Stimulated activated CD4-positive, alpha-beta T cell treated with anti-CD3 and anti-CD28 coated beads, Interleukin-15, amount 100 ng/mL, for 24 hours (primary cell): ENCODE measurements around the gene KLK13.

Experiments
- DNase-seq: peaks from one replicate; pipeline ENCODE4 v3.0.0-alpha.2; 2020

KLK13 gene, protein sequence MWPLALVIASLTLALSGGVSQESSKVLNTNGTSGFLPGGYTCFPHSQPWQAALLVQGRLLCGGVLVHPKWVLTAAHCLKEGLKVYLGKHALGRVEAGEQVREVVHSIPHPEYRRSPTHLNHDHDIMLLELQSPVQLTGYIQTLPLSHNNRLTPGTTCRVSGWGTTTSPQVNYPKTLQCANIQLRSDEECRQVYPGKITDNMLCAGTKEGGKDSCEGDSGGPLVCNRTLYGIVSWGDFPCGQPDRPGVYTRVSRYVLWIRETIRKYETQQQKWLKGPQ

DNA sequence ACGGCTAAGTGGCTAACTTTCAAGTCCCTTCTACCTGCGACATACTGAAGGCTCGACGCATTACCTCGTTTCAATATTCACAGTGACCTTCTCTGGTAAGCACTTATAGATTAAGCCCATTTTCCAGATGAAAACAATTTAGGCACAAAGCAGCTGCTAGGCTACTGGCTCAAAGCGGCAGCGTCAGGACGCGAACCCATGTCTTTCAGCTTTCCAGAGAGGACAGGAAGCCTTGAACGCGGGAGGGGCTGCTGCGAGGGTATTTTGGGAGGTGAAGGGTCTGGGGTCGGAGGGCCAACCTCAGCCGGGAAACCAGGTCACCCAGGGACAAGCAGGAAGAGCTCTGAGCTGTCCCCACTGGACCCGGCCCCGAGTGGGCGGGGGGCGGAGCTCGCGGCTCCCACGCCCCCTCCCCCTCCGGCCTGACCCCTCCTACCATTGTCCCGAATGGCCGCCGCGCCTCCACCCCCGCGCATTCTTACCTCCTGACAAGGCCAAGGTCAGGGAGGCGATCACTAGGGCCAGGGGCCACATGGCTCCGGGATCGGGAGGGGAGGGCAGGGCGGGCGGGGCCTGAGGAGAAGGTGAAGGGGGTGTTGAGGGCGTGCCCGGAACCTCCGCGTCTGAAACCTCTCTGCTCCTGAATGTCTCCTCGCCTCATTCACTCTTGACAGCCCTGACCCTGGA is at the start of gene KLK13:
Gene KLK13, minus strand, starts transcription at position 559 of the 687 bp plus-strand sequence. Its CDS starts 25 bp downstream, at position 534.
- DNase-seq = peak; percentile 7

DNA sequence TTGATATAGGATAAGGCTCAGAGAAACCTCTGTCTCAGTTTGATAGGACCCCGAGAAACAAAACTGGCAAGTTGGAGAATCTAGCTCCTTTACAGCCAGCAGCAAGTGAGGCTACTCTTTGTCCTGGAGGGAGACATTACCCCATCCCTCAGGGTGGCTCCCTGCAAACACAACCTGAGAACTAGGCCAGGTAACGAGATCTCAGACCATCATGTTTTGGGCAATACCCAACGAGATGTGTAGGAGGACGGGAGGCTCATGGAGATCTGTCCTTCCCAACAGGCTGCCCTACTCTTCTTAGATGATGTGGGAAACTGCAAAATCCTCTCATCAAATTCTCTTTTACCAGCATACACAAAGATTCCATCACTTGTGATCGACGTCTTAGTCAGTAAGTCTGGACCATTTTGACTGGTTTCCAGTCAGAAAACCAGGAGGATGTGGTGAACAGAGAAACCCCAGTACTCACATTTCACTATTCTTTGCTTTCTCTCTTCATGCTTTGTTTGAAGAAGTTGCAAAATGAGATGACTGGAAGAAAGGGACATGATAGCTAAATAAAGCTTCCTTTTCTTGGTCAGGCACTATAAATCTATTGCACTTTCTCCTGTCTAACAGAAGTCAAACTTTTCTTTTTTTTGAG is 49.3 kb upstream of the KLK13 start:
- DNase-seq = no peak

DNA sequence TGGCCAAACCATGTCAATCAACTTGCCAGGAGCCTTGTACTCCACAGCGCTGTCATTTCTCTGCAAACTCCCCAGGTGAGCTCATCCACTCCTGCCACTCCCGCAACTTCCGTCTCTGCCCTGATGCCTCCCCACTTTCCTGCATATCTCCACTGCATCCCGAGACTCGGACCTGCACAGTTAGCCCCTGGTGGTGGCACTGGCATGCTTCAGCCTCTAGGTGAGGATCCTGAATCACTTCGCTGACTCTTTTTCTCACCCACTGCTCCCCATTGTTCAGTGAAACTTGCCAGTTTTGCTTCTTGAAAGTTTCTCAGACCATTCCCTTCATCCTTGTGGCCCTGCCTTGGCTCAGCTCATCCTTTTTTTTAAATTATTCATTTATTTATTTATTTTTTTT is 46.7 kb upstream of the KLK13 start:
- no peak for DNase-seq

DNA sequence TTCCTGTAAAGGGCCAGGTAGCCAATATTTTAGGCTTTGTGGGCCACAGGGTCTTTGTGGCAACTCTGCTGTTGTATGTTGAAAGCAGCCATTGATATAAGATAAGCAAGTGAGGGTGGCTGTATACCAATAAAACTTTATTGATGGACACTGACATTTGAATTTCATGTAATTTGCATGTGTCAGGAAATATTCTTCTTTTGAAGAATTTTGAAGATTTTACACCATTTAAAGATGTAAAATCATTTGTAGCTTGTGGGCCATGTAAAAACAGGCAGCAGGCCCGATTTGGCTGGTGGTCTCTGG is 45.7 kb upstream of the KLK13 start:
- no peak for DNase-seq

DNA sequence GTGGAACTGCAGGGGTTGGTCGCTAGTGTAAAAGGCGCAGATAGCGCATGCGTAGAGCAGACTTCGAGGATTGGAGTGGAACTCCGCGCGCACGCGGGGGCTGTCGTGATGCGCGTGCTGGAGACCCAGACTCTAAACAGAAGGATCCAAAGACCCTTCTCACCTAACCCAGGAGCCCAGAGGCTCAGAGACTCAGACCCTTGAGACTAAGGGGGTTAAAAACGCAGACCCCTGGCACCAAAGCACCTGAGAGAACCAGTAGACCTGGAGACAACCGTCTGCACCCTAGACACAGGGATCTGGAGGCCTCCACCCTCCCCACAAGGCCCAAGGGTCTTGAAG is 43.9 kb upstream of the KLK13 start:
- no peak for DNase-seq

DNA sequence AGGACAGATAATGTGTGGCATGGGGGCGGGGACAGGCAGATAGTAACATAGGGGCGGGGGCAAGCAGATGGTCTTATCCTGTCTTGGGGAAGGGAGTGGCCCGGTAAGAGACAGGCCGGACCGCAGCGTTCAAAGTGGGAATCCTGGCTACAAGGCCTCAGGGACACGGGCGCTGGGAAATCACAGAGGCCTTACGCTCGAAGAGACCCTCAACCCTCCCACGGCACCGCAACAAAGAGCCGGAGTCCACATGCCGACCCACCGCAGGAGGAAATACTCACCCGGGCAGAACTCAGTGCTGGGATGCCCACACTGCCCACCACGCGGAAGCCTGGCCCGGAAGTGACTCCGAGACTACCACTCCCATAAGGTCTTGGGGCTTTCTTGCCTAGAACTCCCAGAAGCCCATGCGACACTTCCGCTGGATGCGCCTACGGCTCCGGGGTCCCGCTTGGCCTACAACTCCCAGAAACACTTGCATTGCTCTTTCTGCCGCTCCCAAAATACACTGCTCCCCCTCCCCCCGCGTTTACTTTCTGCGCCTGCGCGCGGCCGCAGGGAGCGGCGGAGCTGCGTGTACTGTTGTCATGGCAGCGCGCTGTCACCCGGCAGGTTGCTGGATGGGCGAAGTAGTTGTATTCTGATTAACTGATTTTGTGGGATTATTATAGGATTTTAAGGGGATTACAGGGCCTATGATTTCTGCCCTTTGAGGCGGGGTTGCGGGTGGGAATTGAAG is 43.3 kb upstream of the KLK13 start, which contains the start of gene CTU1:
Gene CTU1, minus strand, starts transcription at position 344 of the 739 bp plus-strand sequence. CDS start 3,840 bp downstream, outside the sequence.
- peak; percentile 98 for DNase-seq

DNA sequence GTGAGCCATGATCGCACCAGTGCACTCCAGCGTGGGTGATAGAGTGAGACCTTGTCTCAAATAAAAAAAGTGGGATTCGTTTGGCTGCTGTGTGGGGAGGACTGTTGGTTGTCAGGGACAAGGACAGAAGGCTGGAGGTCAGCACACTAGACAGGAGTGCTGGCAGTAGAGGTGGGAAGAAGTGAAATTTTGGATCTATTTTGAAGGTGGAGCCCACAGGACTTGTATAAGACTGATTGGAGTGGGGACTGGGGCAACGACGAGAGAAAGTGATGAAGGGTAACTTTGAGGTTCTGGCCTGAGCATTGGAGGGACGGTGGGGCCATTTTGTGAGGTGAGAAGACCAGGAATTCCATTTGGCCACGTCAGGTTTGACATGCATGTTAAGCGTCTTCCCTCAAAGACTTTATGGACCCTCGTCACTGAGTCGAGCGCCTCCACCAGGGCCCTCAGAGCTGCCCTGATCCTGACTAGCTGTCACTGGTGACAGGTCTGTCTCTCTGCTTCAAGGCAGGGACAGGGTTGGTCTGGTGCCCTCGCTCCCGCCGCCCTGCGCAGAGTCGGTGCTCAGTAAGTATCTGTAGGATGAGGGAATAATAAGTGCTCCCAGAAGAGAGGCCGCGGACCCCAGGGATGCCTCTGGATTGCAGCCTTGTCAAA is 42.6 kb upstream of the KLK13 start:
- no peak for DNase-seq

DNA sequence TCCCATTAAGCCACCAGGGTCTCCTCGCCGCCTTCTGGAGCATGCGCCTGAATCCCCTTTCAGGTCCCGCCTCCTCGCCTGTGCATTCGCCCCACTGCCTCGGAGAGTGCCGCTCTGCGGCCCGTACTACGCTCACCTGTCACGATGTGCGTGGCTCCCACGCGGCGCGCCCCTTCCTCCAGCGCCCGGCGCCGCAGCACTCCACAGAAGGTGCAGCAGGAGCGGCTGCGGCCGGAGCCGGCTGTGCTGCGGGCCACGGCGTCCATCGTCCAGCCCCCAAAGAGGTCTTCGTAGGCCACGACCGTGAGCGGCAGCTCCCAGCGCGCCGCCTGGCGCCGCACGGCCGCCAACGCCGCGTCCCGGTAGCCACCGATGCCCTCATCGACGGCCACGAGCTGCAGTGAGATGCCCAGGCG is 39.0 kb upstream of the KLK13 start:
- DNase-seq = no peak

DNA sequence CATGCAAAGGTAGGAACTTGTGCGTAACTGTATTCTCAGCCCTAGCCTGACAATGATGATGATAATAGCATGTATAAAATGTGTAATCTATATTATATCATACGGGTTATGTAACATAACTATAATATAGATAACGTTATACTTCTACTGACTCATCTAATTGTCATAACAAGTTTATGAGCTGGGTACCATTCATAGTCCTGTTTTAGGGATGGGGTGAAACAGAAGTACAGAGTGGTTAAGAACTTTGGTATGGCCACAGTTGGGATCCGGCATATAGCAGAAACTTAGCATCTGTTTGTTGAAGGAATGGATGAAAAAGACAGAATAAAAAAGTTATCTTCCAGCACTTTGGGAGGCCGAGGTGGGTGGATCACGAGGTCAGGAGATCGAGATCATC is 38.1 kb upstream of the KLK13 start:
- no peak for DNase-seq

DNA sequence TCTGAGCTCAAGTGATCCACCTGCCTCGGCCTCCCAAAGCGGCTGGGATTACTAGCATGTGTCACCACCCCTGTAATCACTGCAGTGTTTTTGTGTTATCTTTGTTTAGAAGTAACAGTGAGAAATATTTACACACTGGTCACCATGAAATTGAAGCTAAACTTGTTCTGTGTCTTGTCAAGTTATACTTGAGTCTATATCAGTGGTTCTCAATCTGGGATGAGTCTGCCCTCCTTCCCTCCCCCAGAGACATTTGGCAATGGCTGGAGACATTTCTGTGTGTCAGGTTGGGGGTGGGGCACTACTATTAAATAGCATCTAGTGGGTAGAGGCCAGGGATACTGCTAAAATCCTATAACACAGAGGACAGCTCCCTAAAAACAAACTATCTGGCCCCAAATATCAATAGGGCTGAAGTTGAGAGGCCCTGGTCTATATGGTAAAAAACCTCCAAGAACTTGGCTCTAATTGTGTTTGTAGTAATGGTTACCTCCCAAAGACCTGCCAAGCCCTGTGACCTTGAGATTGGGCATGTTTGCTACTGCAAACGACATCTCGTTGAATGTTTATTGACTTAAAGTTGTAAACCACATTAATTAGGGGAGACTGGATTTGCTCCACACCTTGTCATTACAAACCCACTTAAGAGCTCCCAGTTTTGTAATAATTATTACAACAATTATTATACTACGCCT is 36.4 kb upstream of the KLK13 start:
- DNase-seq = no peak

DNA sequence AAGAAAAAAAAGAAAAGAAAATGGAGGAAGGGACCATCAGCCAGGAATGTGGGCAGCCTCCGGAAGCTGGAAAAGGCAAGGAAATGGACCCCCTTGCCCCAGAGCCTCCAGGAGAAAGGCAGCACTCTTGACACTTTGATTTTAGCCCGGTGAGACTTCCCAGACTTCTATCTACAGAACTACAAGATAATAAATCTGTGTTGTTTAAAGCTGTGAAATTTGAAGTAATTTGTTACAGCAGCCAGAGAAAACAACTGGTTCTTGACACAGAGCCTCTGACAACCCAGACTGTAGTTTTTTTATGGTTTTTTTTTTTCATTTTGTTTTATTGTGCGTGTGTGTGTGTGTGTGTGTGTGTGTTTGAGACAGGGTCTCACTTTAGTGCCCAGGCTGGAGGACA is 35.7 kb upstream of the KLK13 start:
- DNase-seq = no peak

DNA sequence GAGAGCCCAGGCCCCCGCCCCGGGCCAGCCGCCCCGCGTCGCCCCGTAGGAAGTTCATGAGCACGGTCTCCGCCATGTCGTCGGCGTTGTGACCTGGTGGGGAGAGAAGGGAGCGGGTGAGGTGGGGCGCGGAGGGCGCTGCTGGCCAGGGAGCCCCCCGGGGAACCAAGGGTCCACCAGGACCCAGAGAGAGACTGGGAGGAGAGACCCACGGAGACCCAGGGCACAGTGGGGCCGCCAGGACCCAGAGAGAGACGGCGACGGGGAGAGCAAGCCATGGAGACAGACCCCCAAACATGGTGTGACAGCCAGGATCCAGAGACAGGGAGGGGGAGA is 34.1 kb upstream of the KLK13 start:
- DNase-seq = no peak

DNA sequence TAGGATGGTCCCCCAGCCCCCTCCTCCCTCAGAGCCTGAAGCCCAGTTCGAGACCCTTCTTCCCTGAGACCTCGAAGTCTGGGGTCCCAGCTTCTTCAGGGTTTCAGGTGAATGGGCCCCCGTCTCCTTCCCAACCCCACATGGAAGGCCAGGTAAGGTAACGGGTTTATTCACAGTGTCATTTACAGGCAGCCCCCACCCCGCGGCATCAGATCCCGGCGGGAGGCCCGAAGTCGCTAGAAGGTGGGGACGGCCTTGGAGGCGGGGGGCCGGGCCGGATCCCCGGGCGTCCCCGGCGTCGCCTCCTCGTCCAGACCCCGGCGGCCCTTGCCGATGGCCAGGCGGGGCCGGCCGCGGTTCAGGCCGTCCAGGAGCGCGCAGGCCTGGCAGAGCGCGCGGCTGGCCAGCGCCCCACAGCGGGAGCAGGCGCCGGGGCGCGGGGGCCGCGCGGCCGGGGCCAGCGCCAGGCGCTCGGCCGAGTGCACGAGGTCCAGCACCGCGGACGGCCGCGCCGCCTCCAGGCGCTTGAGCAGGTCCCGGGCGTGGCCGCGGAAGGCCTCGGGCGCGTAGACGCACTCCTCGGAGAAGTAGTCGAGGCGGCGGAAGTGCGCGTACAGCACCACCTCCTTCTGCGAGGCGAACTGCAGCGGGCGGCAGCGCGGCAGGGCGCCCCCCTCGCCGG is 33.6 kb upstream of the KLK13 start:
- DNase-seq = peak; percentile 38

DNA sequence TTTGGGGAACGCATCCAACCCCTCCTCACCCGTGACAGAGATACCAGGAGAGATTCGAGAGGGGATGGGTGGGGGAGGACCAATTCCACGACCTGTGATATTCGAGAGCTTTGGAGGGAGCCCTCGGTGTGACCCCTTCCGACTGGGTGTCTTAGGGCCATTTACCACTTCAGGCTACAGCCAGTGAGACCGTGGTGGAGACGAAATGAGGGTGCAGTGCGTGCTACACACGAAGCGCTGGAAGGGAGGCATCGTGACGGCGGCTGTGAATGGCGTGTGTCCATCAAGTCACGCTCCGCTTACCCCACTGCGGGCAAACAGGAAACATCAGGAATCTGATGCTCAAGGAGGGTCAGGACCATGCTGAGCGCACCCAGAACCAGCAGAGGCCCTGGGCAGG is 32.9 kb upstream of the KLK13 start:
- no peak for DNase-seq

DNA sequence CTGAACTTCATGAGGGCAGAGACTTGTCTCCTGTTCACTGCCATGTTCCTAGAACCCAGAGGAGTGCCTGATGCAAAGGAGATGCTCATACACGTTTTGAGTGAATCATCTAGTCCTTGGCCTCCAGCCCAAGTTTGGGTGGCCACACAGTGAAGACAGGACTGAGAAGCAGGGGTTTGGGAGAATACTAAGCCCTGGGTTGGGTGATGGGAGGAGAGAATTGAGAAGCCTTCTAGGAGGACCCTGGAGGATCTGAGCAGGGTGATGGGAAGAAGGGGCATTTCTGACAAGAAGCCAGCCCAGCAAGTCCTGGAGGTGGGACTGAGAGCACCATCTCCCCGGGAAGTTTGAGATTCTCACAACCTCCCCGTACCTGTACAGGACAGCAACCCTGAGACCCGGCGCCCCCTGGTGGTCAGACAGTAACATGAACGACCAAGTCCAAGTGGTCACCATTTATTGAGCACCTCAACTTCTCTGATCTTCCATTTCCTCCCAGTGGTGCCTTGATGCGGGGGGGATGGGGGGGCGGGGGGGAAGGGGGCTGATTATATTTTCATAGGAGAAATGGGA is 32.4 kb upstream of the KLK13 start:
- DNase-seq = peak; percentile 84

DNA sequence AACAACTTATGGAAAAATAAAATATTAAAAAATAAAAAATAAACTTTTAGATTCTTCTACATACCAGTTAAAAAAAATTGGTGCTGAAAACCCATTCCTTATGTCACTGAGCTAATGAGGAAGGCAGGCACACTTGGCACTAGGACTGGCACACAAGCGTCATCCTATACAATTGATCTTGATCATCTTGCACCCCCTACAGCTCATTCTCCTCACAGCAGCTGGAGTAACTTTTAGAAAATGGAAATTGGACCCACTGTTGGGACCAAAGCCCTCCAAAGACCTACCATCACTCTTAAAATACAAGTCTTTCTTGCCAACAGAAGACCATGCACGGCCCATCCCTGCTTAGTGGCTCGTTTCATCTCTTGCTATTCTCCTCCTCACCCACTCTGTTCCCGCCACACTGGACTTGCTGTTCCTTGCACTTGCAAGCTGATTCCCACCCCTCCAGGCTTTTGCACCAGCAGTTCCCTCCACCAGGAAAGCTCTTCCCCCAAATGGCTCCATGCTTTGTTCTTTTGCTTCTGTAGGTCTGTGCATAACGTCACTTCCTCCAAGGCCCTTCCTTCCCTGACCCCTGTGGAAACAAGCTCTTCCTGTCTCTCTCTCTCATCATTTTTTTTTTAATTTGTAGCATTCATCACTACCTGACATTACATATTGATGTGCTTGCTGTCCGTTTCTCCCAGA is 31.7 kb upstream of the KLK13 start:
- DNase-seq = no peak

DNA sequence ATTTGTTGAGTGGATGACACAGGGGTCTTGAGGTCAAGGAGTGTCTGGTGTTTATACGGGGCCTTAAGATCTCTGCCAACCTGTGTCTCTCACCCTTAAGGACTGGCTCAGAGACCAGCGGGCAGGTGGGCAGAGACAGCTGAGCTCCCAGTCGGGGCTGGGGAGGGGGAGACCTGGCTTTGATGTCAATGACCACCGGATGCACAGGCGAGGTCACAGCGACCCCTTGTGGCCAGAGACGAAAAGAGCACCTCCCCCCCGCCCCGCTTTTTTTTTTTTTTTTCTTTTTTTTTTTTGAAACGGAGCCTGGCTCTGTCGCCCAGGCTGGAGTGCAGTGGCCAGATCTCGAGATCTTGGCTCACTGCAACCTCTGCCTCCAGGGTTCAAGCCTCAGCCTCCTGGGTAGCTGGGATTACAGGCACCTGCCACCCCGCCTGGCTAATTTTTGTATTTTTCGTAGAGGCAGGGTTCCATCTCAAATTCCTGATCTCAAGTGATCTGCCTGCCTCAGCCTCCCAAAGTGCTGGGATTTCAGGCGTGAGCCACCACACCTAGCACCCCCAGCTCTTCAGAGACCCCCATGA is 29.9 kb upstream of the KLK13 start:
- peak; percentile 45 for DNase-seq

DNA sequence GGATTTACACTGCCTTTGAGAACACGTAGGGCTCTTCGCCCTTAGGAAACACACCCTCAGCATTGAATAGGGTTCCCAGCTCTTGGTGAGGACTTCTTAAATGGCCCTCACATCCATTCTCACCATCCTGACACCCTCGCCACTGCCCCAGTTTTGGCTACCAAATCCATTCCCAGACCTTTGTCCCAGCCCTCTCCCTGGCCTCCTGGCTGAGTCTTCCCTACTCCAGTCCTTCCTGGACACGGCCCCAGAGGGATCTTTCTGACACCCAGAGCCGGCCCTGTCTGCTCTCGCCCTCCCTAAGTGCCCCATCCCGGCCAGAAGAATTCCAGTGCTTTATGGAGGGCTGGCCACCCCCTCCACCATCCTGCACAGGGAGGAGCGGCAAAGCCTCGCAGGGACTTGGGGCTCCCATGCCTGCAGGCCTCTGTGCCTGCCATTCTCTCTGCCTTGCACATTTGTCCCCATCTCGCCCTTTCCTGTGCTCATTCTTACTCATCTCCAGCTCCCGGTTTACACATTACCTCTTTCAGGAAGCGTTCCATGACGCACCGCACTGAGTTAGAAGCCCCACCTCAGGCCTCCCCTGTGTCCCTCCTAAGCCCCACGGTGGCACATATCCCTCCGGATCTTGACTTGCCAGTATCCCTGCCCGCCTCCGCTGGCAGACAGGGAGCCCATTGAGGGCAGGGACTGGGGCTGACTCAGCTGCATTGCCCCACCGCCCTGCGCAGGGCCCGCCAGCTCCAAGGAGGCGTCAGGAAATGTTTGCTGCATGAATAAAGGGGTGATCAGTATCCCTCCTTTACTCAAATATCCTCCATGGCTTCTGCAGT is 28.8 kb upstream of the KLK13 start:
- DNase-seq = no peak

DNA sequence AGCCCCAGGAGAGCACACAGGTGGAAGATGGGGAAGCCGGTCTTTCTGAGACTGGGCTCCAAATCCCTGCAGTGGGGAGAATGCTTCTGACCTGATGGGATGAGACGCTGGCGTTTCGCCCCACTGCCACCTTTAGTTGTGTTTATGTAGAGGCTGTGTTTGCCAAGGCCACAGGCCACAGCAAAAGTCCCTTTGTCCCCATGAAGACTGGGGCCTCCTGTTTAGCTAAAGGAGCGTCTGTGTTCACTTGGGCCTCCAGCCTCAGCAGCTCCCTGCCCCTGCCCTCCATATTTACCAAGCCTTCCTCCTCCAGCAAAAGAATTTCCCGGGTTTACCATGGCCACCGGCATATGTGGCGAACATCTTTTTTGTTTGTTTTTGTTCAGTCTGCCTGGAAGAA is 28.2 kb upstream of the KLK13 start:
- DNase-seq = no peak
